Activated CD4-positive, alpha-beta T cell treated with anti-CD3 and anti-CD28 coated beads, Interleukin-2, amount 10 ng/mL, durations not matched to agents 24 days and 14 days (primary cell): ENCODE measurements around the gene STAT4. TPM values are rescaled to one million over a fixed set of nuclear protein-coding genes. Genes with fewer than 3 reads are reported as not detected.
A peak's percentile ranks its signal among the peaks of the same experiment; 100 is the strongest.
"Not testable (repeated sequence)": the region's sequence is repeated elsewhere in the genome, so short reads cannot be mapped to it uniquely, and the experiment has no call there.

ENCODE experiments used
- DNase-seq: peaks from one replicate; pipeline ENCODE4 v3.0.0; 2022
- H3K27ac Mint-ChIP-seq: one replicate; pipeline ENCODE4 v1.8.0; 2022; ENCODE audit warnings: mild to moderate bottlenecking, mixed read lengths
- H3K27me3 Mint-ChIP-seq: one replicate; pipeline ENCODE4 v1.8.0; 2022; ENCODE audit warnings: mixed read lengths
- H3K36me3 Mint-ChIP-seq: one replicate; pipeline ENCODE4 v1.8.0; 2022; ENCODE audit warnings: low read depth, mild to moderate bottlenecking, mixed read lengths
- H3K4me1 Mint-ChIP-seq: one replicate; pipeline ENCODE4 v1.8.0; 2021; ENCODE audit warnings: mixed read lengths
- H3K4me3 Mint-ChIP-seq: one replicate; pipeline ENCODE4 v1.8.0; 2022; ENCODE audit warnings: mild to moderate bottlenecking, moderate library complexity, mixed read lengths
- H3K9me3 Mint-ChIP-seq: one replicate; pipeline ENCODE4 v1.8.0; 2021; ENCODE audit warnings: mixed read lengths
- intact Hi-C: fragments of 100-400 bp; cut with micrococcal nuclease; formaldehyde crosslinking; loops from one replicate; pipeline ENCODE4 v1.15.1; 2023
- total RNA-seq: library from RNA; stranded (reverse); gene quantifications from 2 replicates; pipeline ENCODE4 v1.2.3, GENCODE V29; 2022

STAT4 gene
- total RNA-seq, 1 donor from 2014 or later, result 50.8 TPM

DNA sequence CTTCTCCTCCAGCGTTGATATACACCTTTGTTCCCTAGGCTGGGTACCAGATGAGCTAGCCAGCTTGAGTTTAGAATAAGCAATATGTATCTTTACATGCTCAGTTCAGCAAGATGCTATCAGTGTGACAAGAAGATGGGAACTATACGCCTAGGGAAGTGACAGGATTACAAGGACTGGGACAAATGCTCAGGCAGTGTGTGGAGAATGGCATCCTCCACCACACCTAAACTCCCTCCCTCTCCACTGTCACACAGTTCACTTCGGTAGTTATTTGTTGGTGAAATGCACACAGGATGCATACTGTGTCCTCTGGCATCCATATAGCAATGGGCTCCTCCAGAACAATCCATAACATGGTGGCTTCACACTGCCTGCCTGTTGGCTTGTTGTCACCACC is 144.5 kb downstream of the STAT4 start:
- Mint-ChIP-seq H3K4me3 (peak overlapping the region; percentile 35), H3K36me3 (peaks cover 92% of the 10 kb centered on the region), H3K9me3 (peaks cover 9% of the 10 kb centered on the region), H3K27me3 (no peaks in the 10 kb centered on the region), H3K27ac (no peak overlapping the region), H3K4me1 (peaks cover 66% of the 10 kb centered on the region)
- no peak for DNase-seq
- intact Hi-C loops, result no loop called here

DNA sequence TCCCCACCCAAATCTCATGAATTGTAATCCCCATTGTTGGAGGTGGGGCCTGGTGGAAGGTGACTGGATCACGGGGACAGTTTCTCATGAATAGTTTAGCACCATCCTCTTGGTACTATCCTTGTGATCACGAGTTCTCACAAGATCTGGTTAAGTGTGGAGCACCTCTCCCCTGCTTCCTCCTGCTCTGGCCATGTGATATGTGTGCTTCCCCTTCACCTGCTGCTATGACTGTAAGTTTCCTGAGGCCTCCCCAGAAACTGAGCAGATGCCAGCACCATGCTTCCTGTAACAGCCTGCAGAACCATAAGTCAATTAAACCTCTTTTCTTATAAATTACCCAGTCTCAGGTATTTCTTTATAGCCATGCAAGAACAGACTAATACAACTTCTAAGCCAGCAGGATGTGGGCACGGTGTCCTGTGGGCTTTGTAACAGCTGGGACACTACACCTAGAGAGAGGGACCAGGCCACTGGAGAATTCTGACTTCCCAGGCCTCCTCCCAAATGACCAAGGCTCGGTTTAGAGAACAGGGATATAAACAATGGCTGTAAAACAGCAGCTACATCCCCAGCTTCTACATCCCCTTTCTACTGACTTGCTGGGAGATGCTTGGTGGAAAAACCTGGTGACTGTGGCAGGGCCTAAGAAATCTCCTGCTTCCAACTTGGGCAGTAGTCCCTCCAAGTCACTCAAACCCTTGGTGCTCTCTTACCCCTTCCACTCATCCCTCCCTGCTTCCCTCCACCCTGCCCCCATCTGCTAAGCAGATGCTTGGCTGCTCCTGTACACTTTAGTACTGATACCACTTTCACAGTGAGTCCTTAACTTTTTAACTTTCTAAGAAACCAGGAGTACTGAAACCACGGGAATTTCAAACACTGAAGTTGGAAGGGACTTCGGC is 147.1 kb downstream of the STAT4 start:
- intact Hi-C loops, result loop anchor here (1.0 to 5.0 kb wide), 2 partner anchors 11 to 36 kb away; partner anchors contain the start of gene STAT1
- peak overlapping the region; percentile 1 for H3K4me3 Mint-ChIP-seq

GRCh38 chr2:191001624-191002023 is 149.2 kb downstream of the STAT4 start:
- intact Hi-C loops, result loop anchor here (5.0 kb wide), 1 partner anchor 34 kb away; no protein-coding TSS in a partner anchor
- Mint-ChIP-seq H3K36me3 (peaks cover 97% of the 10 kb centered on the region), H3K4me1 (peaks cover 78% of the 10 kb centered on the region), H3K27ac (peak overlapping the region; percentile 77), H3K9me3 (peaks cover 9% of the 10 kb centered on the region), H3K4me3 (no peak overlapping the region), H3K27me3 (no peaks in the 10 kb centered on the region)
- no peak for DNase-seq

More for the DNA sequence above, 147.1 kb downstream of the STAT4 start:
- Mint-ChIP-seq H3K4me1 (peaks cover 75% of the 10 kb centered on the region), H3K27ac (peak overlapping the region; percentile 75), H3K36me3 (peaks cover 99% of the 10 kb centered on the region), H3K9me3 (peaks cover 9% of the 10 kb centered on the region), H3K27me3 (no peaks in the 10 kb centered on the region)
- DNase-seq, result no peak

- H3K27ac Mint-ChIP-seq, result peak overlapping the region; percentile 77
- H3K4me3 Mint-ChIP-seq, result peak overlapping the region; percentile 13
- H3K36me3 Mint-ChIP-seq, result peaks cover 97% of the 10 kb centered on the region
- H3K9me3 Mint-ChIP-seq, result peaks cover 9% of the 10 kb centered on the region
- DNase-seq, result no peak
- intact Hi-C loops, result loop anchor here (5.0 kb wide), 1 partner anchor 34 kb away; no protein-coding TSS in a partner anchor
- H3K4me1 Mint-ChIP-seq, result peaks cover 79% of the 10 kb centered on the region
- H3K27me3 Mint-ChIP-seq, result no peaks in the 10 kb centered on the region
Measured at GRCh38 chr2:191001032-191001431, 149.8 kb downstream of the STAT4 start.

GRCh38 chr2:190999949-191000665 is 150.7 kb downstream of the STAT4 start:
- Mint-ChIP-seq H3K4me1 (peaks cover 85% of the 10 kb centered on the region), H3K36me3 (peaks cover 97% of the 10 kb centered on the region), H3K27me3 (no peaks in the 10 kb centered on the region), H3K9me3 (peaks cover 14% of the 10 kb centered on the region), H3K4me3 (no peak overlapping the region), H3K27ac (peak overlapping the region; percentile 77)
- DNase-seq, result no peak
- intact Hi-C loops, result loop anchor here (5.0 kb wide), 1 partner anchor 33 kb away; no protein-coding TSS in a partner anchor

GRCh38 chr2:190999058-190999457 is 151.7 kb downstream of the STAT4 start:
- H3K27me3 Mint-ChIP-seq, result no peaks in the 10 kb centered on the region
- DNase-seq, result peak; percentile 54
- peaks cover 94% of the 10 kb centered on the region for H3K36me3 Mint-ChIP-seq
- H3K9me3 Mint-ChIP-seq, result peaks cover 9% of the 10 kb centered on the region
- intact Hi-C loops, result no loop called here
- peak overlapping the region; percentile 77 for H3K27ac Mint-ChIP-seq
- H3K4me3 Mint-ChIP-seq, result no peak overlapping the region
- H3K4me1 Mint-ChIP-seq, result peaks cover 83% of the 10 kb centered on the region

DNA sequence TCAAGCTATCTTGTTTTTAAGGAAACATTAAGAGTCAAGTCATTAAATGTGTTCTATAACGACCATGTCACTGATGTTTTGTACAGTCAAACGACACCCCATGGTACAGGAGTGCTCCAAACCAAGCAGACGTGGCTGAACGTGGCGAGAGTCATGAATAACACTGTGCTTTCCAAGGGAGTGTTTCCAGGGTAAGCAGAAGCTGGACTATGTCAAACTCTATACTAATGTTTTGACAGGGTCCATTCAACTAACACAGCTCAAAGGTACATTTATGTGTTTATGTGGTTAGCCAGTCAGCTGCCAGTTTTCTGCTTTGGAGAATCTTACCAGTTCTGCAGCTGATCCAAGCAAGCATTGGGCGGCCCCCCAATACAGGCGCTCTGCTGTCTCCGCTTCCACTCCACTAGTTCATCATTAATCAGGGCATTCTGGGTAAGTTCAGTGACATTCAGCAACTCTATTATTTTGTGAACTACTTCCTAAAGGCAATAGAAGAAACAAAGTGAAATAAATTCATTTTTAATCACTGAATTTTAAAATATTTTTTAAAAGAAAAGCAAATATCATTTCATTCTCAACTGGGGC is 153.2 kb downstream of the STAT4 start:
- Mint-ChIP-seq H3K27me3 (no peaks in the 10 kb centered on the region), H3K9me3 (peaks cover 9% of the 10 kb centered on the region), H3K36me3 (peaks cover 92% of the 10 kb centered on the region), H3K27ac (peak overlapping the region; percentile 77), H3K4me1 (peaks cover 82% of the 10 kb centered on the region), H3K4me3 (peak overlapping the region; percentile 45)
- no peak for DNase-seq
- intact Hi-C loops, result loop anchor here (2.0 kb wide), 1 partner anchor 15 kb away; no protein-coding TSS in a partner anchor

DNA sequence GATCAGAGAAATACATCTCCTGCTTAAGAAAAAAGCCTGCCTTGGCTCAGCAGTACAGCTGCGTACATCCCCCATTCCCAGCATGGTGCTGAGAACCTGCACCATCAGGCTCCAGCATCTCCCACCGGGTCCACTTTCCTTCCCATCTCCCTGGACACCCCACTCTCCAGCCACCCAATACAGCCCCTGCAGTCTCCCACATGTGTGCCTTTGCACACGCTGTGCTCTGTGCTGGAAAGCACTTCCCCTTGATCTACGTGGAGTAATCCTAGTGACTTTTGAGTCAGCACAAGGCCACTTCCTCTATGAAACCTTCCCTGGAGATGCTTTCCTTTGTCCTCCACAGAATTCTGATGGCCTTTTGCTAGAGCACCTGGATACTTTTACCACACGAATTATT is 153.8 kb downstream of the STAT4 start:
- no peaks in the 10 kb centered on the region for H3K27me3 Mint-ChIP-seq
- H3K4me1 Mint-ChIP-seq, result peaks cover 82% of the 10 kb centered on the region

GRCh38 chr2:190996338-190996946 is 154.4 kb downstream of the STAT4 start:
- Mint-ChIP-seq H3K36me3 (peaks cover 88% of the 10 kb centered on the region), H3K27me3 (no peaks in the 10 kb centered on the region), H3K4me1 (peaks cover 78% of the 10 kb centered on the region), H3K9me3 (peaks cover 9% of the 10 kb centered on the region), H3K27ac (peak overlapping the region; percentile 77), H3K4me3 (peak overlapping the region; percentile 45)
- DNase-seq, result peak; percentile 73
- intact Hi-C loops, result loop anchor here (1.0 to 2.0 kb wide), 2 partner anchors 16 to 34 kb away; no protein-coding TSS in a partner anchor

More for the DNA sequence above, 153.8 kb downstream of the STAT4 start:
- Mint-ChIP-seq H3K36me3 (peaks cover 92% of the 10 kb centered on the region), H3K9me3 (peaks cover 9% of the 10 kb centered on the region), H3K27ac (peak overlapping the region; percentile 77), H3K4me3 (peak overlapping the region; percentile 45)
- peak; percentile 55 for DNase-seq
- intact Hi-C loops, result loop anchor here (1.0 to 2.0 kb wide), 2 partner anchors 16 to 33 kb away; no protein-coding TSS in a partner anchor

DNA sequence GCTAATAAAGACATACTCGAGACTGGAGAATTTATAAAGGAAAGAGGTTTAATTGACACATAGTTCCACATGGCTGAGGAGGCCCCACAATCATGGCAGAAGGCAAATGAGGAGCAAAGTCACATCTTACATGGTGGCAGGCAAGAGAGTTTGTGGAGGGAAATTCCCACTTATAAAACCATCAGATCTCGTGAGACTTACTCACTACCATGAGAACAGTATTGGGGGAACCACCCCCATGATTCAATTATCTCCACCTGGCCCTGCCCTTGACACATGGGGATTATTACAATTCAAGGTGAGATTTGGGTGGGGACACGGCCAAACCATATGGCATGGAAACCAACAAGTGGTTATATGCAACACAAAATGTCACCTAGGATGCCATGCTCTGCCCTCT is 155.5 kb downstream of the STAT4 start:
- Mint-ChIP-seq H3K27ac (peak overlapping the region; percentile 77), H3K4me1 (peaks cover 69% of the 10 kb centered on the region), H3K36me3 (peaks cover 86% of the 10 kb centered on the region)
- H3K27me3 Mint-ChIP-seq, H3K4me3 Mint-ChIP-seq, H3K9me3 Mint-ChIP-seq, intact Hi-C loops: not testable (repeated sequence)
- DNase-seq, result peak; percentile 59

DNA sequence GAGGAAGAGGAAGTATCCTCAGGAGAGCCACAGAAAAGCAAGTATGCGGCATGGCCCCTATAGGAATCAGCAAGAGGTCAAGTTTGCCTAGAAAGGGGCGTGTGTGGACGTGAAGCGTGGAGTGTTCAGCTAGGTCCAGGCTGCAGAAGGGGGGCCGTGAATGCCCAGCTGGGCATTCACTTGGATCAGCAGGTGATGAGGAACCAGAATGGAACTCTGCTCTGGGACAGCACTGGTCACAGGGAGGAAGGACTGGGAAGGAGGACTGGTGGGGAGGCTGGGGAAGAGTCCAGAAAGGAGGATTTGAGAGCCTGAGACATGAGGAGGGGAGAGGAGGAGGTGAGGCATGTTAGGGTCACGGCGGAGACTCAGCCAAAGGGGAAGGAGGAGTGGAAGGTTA is 156.6 kb downstream of the STAT4 start:
- Mint-ChIP-seq H3K9me3 (peaks cover 9% of the 10 kb centered on the region), H3K4me3 (no peak overlapping the region), H3K27ac (peak overlapping the region; percentile 79), H3K27me3 (no peaks in the 10 kb centered on the region), H3K4me1 (peaks cover 63% of the 10 kb centered on the region), H3K36me3 (peaks cover 84% of the 10 kb centered on the region)
- intact Hi-C loops, result no loop called here
- no peak for DNase-seq

DNA sequence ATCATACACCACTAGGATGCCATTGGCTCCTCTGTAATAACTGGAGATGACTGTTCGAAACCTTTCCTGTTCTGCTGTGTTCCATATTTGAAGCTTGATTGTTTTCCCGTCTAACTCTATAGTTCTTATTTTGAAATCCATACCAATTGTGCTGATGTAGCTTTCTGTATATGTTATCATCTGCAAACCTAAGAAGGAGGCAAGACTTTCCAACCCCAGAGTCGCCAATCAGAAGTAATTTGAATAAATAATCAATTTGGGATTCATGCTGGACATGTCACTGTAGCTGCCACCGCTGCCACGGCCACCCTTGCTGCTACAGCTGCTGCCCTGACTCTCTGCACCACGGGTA is 157.5 kb downstream of the STAT4 start:
- peaks cover 9% of the 10 kb centered on the region for H3K9me3 Mint-ChIP-seq
- H3K36me3 Mint-ChIP-seq, result peaks cover 86% of the 10 kb centered on the region
- peak overlapping the region; percentile 79 for H3K27ac Mint-ChIP-seq
- no peaks in the 10 kb centered on the region for H3K27me3 Mint-ChIP-seq
- intact Hi-C loops, result no loop called here
- peaks cover 61% of the 10 kb centered on the region for H3K4me1 Mint-ChIP-seq
- H3K4me3 Mint-ChIP-seq, result no peak overlapping the region
- DNase-seq, result no peak

DNA sequence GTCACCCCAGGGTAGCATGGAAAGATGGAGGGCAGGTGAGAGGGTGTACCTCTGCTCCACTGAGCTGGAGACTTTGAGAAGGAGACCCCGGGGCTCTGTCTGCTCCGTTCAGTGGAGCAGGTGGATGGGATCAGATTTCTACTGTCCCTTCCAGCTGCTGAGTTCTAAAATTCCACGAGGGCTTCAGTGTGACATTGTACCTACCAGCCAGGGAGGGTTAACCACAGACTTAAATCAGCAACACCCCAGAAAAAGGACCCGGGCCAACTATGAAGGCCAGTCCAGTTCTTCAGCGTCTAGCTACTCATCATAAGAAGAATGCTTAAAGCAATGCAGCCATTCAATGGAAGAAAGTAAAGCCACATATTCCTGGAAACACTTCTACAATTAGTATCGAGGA is 160.7 kb downstream of the STAT4 start:
- Mint-ChIP-seq H3K4me3 (no peak overlapping the region), H3K4me1 (peaks cover 53% of the 10 kb centered on the region), H3K27me3 (no peaks in the 10 kb centered on the region), H3K9me3 (peaks cover 3% of the 10 kb centered on the region), H3K36me3 (peaks cover 79% of the 10 kb centered on the region), H3K27ac (peak overlapping the region; percentile 64)
- intact Hi-C loops, result no loop called here
- no peak for DNase-seq
